Head of caudate nucleus (tissue), 42 donors: ENCODE measurements around the gene SH3BP4.

ENCODE experiments used
- DNase-seq, 42 donors: peaks; one replicate each; pipeline versions ENCODE4 v3.0.0 to v3.0.0-alpha.2; 2020 to 2021; ENCODE audit warnings: mixed read lengths in 7 of 42
- intact Hi-C: fragments of 100-400 bp; cut with DNase I; formaldehyde crosslinking; loops from one replicate; pipeline ENCODE4 v1.15.0; 2022

SH3BP4 gene

DNA sequence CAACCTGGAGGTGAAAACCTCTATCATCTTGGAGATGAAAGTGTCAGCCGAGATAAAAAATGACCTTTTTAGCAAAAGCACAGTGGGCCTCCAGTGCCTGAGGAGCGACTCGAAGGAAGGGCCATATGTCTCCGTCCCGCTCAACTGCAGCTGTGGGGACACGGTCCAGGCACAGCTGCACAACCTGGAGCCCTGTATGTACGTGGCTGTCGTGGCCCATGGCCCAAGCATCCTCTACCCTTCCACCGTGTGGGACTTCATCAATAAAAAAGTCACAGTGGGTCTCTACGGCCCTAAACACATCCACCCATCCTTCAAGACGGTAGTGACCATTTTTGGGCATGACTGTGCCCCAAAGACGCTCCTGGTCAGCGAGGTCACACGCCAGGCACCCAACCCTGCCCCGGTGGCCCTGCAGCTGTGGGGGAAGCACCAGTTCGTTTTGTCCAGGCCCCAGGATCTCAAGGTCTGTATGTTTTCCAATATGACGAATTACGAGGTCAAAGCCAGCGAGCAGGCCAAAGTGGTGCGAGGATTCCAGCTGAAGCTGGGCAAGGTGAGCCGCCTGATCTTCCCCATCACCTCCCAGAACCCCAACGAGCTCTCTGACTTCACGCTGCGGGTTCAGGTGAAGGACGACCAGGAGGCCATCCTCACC, 90.2 kb downstream of the SH3BP4 start:
- no peak for DNase-seq
- intact Hi-C loops, result no loop called here

DNA sequence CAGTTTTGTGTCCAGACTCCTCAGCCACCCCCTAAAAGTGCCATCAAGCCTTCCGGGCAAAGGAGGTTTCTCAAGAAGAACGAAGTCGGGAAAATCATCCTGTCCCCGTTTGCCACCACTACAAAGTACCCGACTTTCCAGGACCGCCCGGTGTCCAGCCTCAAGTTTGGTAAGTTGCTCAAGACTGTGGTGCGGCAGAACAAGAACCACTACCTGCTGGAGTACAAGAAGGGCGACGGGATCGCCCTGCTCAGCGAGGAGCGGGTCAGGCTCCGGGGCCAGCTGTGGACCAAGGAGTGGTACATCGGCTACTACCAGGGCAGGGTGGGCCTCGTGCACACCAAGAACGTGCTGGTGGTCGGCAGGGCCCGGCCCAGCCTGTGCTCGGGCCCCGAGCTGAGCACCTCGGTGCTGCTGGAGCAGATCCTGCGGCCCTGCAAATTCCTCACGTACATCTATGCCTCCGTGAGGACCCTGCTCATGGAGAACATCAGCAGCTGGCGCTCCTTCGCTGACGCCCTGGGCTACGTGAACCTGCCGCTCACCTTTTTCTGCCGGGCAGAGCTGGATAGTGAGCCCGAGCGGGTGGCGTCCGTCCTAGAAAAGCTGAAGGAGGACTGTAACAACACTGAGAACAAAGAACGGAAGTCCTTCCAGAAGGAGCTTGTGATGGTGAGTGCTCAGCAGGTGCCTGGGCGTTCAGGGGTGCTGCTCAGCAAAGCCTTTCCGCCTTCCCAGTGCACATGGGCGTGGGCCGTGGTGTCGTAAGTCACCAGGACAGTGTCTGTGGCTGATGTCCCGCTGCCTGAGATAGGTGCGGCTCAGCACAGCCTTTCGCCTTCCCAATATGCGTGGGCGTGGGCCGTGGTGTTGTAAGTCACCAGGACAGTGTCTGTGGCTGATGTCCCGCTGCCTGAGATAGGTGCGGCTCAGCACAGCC, 91.0 kb downstream of the SH3BP4 start:
- intact Hi-C loops, result no loop called here
- no peak for DNase-seq

DNA sequence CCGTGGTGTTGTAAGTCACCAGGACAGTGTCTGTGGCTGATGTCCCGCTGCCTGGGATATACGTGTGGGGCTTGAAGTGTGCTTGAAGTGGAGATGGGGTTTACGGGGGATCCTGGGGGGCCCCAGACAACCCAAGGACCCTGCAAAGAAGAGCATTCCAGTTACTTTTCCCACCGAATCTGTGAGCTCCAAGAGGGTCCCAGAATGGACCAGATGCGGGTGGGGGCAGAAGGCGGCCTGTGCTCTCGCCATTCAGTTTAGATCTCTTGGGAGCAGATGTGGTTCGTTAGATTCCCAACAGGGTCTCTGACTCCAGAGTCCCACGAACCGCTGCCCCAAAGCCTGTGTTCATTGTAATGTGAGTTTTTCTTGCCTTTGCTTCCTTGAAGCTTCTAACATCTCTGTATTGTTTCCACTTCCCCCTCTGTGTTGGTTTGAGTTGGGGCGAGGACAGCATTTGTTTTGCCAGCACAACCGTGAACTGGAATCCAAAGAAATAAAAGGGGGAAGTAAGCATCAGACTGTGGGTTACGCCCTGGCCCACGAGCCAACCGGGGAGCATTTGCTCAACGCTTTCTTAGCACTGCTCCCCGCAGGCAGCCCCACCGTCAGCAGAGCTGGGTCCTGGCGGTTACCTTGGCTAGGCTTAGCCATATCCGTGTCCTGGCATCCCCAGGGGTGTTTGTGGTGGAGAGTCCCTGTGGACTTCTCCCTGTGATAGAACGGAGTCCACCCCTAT, 92.1 kb downstream of the SH3BP4 start:
- intact Hi-C loops, result no loop called here
- peak in 2 of 42 donors; percentile 24 to 31 for DNase-seq

DNA sequence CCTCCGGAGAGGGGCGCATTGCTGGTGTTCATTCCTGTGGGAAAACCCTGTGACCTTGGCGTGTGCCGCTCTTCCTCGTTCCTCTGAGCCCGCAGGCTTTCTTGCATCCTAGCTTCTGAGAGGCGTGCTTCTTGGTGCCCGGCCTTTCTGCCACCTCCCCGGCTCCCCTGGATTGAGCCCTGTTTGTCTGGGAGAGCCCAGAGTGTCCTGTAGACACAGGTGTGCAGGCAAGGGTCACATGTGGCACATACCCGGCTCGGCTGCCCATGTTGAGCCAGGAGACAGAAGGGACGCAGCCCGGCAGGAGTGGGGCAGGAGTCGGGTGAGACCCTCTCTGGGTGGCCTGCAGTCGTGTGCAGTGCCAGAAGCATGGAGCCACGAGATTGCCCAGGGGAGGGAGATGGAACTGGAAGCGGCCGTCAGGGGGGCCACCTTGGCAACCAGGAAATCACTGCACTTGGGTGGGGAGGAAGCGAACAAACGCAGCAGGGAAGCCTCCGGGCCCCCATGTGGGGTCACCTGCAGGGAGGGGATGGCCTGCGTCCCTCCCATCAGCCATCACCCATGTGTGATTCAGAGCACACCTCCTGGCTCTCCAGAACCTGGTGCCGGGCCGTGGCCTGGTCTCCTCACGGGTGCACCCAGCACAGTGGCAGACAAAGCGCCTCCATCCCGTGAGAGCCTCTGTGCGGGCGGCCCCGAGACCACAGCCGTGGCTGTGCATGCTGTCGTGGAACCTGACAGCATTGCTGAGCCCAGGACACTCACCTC, 92.9 kb downstream of the SH3BP4 start:
- intact Hi-C loops, result no loop called here
- DNase-seq, result no peak

DNA sequence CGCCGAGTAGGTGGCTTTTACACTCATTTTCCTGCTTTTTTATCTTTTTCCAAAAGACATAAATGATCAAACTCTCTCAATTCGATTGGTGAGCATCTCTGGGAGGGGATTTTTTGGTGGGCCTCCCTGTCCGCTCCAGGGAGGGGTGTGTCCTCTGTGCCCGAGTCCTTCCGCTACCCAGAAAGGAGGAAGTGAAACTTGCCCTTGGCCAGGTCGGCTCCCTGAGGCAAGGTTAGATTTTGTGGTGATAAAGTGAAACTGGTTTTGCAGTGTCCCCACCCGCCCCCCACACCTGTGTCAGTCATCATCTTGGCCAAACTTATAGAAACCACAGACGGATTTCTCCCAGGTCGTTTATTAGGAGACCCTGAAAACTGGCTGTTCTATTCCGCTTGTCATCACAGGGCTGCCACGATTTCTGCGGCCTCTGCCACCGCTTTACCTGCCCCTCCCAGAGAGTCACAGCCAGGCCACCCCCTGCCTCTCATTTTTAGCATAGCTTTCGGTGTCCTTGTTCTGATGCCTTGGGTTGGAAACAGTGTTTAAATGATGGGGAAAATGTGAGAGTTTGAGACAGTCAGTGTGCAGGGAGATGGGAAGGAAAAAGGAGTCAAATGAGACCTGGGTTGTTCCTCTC, 93.6 kb downstream of the SH3BP4 start:
- DNase-seq, result no peak

DNA sequence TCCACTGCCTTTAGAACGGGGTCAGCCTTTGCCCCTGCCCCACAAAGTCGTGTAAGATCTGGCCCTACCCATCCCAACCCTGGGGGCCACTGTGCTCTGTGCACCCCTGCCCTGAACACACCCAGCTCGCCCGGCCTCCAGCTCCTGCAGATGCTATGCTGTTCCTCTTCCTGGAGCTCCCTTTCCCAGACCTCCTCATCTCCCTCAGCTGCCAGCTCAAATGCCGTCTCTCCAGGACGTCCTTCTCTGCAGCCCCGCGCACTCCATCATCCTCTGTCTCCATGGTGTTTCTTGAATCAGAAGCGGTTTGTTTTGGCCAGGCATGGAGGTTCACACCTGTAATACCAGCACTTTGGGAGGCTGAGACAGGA, 94.1 kb downstream of the SH3BP4 start:
- intact Hi-C loops, result no loop called here
- DNase-seq, result peak in 1 of 42 donors; percentile 22

More for the DNA sequence above, 93.6 kb downstream of the SH3BP4 start:
- intact Hi-C loops, result no loop called here

DNA sequence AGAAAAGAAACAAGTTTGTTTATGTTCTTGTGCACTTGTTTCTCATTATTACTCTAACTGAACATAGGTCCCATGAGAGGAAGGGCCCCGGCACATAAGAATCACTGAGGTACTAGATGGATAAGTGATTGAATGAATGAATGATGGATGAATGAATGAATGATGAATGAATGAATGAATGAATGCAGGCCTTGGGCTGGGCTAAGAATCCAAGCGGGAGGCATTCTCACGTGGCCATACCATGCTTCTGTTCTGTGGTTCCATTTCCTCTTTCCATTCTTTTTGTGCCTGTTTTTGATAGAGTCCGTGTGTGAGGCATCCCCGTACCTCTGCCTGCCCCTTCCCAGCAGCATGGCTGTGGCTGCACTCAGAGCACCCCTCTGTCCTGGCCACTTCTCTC, 94.8 kb downstream of the SH3BP4 start:
- DNase-seq, result peak in 1 of 42 donors; percentile 6
- intact Hi-C loops, result no loop called here

DNA sequence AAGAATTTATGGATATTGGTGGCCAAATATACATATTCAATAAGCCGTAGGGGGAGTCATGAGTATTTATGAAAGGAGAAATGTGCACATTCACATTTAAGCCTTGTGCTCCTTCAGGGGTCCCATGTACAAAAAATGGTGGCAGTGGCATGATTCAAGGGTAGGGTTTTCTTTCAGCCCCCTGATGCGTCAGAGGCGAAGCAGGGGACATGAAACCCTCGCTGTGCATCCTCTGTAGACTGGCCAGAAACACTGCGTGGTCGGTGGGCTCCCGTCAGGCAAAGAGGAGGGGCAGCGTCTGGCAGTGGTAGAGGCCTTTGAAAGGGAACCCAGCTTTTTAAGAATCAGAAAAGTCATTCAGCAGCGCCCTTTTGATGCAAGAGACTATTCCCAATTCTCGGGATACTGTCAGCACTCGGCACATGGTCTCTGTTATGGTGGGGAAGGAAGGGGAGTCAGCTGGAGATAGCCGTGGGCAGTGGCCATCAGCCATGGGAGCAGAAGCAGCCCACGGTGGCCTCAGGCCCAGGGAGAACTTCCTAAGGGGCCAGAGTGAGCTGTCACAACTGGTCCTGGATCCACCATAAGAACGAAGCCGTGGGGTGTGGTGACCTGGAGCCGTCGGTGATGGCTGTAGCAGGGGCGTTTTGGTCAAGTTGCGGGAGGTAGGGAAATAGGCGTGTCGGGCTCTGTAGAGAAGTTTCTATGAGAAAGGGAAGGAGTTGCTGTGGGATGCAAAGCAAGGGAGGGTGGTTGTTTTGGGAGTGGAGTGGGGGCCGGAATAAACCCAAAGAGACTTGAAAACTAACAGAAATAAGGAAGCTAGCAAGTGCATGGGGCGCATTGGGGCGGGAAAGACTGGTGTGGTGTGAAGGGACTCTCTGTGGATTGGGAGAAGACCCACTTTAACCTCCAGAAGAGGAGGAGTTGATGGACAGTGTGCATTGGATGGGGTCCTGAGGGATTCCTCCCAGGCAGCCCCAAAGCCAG, 95.6 kb downstream of the SH3BP4 start:
- intact Hi-C loops, result no loop called here
- peak in 6 of 42 donors; percentile 3 to 36 (median 18) for DNase-seq

DNA sequence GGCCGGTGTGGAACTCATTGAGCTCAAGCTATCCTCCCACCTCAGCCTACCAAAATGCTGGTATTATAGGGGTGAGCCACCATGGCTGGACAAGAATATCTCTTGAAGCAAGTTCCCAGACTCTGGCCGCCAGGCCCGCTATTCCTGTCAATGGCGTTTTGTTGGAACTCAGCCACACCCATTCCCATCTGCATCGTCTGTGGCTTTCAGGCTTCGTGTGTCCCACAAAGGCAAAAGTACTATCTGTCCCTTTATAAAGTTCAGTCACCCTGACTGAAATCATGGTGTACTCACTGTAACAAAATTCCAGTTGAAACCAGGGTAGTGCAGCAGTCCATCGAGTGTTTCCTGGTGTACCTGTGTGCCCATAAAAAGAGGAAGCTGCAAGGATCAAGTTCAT, 96.7 kb downstream of the SH3BP4 start:
- intact Hi-C loops, result no loop called here
- peak in 17 of 42 donors; percentile 20 to 74 (median 43) for DNase-seq

DNA sequence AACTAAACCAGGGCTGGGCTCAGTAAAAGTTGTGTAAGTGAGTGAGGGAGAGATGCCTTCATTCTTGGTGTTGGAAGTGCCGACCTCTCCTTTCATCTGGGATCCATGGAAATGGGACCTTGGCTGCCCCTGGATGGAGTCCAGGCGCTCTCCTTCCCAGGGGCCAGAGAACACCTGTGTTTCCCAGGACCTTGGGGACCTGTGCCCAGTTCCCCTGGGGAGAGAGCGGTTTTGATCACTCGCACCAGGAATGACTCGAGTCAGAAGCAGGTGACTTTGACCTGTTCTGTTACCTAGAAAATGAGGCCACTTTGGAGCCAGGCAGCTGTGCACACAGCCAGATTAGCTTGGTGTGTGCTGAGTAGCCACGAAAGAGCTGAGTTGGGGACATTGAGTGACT, 97.3 kb downstream of the SH3BP4 start:
- intact Hi-C loops, result no loop called here

DNA sequence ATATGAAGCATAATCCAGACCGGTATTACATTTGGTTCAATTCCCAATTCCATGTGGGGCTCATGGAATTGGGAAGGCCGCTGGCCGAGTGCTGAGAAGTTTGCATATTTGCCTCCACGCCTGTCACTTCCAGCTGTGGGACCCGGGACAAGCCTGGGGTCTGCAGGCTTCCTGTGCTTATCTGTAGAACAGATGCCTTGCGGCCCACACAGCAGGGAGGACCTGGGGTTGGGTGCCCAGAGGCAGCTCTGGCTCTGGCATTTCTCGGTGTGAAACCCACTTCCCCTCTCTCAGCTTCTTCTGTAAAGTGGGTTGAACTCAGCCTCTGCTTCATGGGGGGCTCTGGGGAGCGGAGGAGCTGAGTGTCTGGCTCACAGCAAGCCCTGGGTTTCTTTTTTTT, 97.9 kb downstream of the SH3BP4 start:
- DNase-seq, result peak in 7 of 42 donors; percentile 14 to 34 (median 21)
- intact Hi-C loops, result loop anchor here (5.0 kb wide), 2 partner anchors 97 to 167 kb away; partner anchors contain the start of gene SH3BP4

More for the DNA sequence above, 97.3 kb downstream of the SH3BP4 start:
- peak in 8 of 42 donors; percentile 2 to 36 (median 18) for DNase-seq

DNA sequence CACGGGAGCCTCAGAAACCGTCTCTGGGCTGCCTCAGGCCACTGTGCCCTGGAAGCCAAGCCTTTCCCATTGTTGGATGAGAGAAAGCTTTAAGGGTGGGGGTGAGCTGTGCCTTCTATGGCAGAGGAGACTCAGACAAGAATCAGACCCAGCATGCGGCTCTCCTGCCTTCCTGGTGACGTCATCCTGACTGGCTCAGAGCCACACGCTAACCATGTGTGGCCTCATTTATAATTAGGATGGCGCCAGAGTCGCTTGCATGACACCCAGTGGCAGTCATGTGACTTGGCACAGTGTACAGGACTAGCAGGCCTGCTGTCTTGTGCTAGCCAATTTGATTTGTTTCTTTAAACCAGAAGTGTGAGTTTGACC, 99.1 kb downstream of the SH3BP4 start:
- intact Hi-C loops, result loop anchor here (5.0 kb wide), 2 partner anchors 99 to 169 kb away; partner anchors contain the start of gene SH3BP4
- peak; percentile 69 to 98 (median 90) for DNase-seq

DNA sequence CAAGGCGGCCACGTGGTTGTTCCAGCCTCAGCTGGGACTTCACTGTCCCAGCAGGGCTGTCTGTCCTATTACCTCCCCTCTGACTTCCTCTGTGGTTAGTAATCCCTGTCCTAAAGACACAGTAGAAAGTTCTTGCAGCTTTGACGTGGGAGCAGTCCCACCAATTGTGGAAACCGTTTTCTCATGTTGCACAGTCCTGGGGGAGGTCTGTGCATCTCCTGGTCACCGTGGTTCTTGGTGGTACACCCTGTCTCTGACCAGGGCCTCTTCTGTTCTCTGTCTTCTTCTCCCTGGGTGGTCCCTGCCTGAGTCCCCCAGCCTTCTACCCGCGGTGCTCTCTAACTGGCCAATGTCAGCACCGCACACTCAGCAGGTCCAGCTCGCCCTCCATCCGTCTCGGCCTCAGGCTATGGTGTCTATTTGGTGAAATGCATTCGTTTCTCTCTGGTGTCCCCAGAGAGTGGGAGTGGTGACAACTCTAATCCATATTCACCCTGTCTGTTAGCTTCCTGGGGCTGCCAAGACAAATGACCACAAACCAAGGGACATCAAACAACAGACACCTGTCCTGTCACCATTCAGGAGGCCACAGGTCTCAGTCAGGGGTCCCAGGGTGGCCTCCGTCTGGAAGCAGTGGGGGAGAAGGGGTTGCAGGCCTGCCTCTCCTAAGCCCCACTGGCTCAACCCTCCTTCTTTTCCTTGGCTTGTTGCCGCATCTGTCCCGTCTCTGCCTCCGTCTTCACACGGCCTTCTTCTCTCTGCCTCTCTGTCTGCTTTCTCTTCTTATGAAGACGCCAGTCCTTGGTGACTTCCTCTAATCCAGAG, 99.8 kb downstream of the SH3BP4 start:
- intact Hi-C loops, result loop anchor here (5.0 kb wide), 2 partner anchors 99 to 169 kb away; partner anchors contain the start of gene SH3BP4
- DNase-seq, result peak in 6 of 42 donors; percentile 5 to 26 (median 14)

DNA sequence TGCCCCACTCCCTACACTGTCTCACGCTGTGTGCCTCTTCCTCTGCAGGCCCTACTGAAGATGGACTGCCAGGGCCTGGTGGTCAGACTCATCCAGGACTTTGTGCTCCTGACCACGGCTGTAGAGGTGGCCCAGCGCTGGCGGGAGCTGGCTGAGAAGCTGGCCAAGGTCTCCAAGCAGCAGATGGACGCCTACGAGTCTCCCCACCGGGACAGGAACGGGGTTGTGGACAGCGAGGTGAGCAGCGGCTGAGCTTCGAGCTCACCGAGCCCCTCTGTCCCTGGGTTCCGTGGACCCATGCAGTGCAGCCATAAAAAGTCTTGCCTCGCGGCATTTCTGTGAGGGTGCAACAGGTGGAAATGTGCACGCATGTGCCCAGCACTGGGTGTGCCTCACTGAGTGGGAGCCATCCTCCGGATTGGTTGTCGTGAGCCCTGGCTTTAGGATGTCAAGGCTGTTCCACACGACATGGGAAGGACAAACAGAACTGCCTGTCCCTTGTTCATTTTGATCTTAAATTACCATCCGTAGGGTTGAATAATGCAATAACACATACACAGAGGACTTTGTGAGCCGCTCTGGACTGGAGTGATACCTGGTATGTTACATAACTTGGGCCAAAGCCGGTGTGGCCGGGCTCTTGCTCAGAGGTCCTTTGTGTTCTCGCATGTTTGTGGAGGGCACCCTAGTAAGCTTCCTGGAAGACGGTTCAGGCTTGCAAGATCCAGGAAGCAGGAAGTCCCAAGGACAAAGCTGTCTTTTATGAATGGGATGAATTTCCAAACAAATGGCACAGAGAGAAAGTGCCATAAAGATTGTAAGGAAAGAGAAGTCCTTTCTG, 100.9 kb downstream of the SH3BP4 start:
- intact Hi-C loops, result loop anchor here (5.0 kb wide), 2 partner anchors 100 to 170 kb away; partner anchors contain the start of gene SH3BP4
- DNase-seq, result peak in 5 of 42 donors; percentile 9 to 42 (median 22)

DNA sequence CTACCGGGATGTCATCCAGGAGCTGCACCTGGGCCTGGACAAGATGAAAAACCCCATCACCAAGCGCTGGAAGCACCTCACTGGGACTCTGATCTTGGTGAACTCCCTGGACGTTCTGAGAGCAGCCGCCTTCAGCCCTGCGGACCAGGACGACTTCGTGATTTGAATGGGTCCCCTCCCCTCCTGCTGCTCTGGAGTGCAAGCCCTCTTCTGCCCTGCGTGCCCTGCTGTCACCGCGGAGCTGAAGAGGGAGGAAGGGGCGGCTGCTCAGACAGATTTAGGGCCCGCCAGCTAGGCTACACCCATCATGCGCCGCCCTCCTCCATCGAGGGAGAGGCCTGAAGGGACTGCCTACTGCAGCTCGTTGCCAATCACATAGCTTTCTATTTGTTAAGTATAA, 101.8 kb downstream of the SH3BP4 start:
- intact Hi-C loops, result loop anchor here (5.0 kb wide), 2 partner anchors 101 to 171 kb away; partner anchors contain the start of gene SH3BP4
- DNase-seq, result peak in 4 of 42 donors; percentile 11 to 43 (median 24)
